ENCODE data around the gene ABCC2.

The ABCC2 gene

GRCh38 chr10:99812177-99812576 lies 29.7 kb downstream of the ABCC2 start:
- no peak overlapping the region for H2AFZ ChIP-seq (ENCODE audit: low read length)
- H3K27ac ChIP-seq (ENCODE audit: low read length) = no peak overlapping the region

GRCh38 chr10:99814143-99814542 lies 31.7 kb downstream of the ABCC2 start:
- H3K4me1 ChIP-seq (ENCODE audit: low read length) = no peaks in the 10 kb centered on the region
- H3K9ac ChIP-seq (ENCODE audit: low read length) = no peak overlapping the region
- no peaks in the 10 kb centered on the region for H3F3A ChIP-seq (ENCODE audit: insufficient read depth, low read length)
- H3K9me3 ChIP-seq (replicated peaks; ENCODE audit: insufficient read depth, low read length) = no peaks in the 10 kb centered on the region
- TF ChIP-seq EZH2 (optimal IDR thresholded peaks at IDR 0.05; ENCODE audit: low read depth, low read length) = no peak
- TF ChIP-seq CTCF (IDR thresholded peaks at IDR 0.05; ENCODE audit: low read length) = no peak
- no peak for TF ChIP-seq EZH2phosphoT487 (IDR thresholded peaks at IDR 0.05; ENCODE audit: low read length)
- H3K4me3 ChIP-seq (ENCODE audit: low read length) = no peak overlapping the region
- H3K4me2 ChIP-seq (ENCODE audit: low read depth, low read length) = no peak overlapping the region
- H4K20me1 ChIP-seq (ENCODE audit: insufficient read depth, low read length) = no peaks in the 10 kb centered on the region
- no peak for DNase-seq
- no peak overlapping the region for H2AFZ ChIP-seq (ENCODE audit: low read length)
- H3K27ac ChIP-seq (ENCODE audit: low read length) = no peak overlapping the region
- H3K27me3 ChIP-seq (replicated peaks; ENCODE audit: insufficient read depth, low read length) = no peaks in the 10 kb centered on the region
- H3K36me3 ChIP-seq (replicated peaks; ENCODE audit: insufficient read depth, low read length) = no peaks in the 10 kb centered on the region
- no peaks in the 10 kb centered on the region for H3K9me2 ChIP-seq (replicated peaks; ENCODE audit: insufficient read depth, low read length)
- H3K79me2 ChIP-seq (ENCODE audit: low read length) = no peaks in the 10 kb centered on the region

More at GRCh38 chr10:99812177-99812576, 29.7 kb downstream of the ABCC2 start:
- H3K9ac ChIP-seq (ENCODE audit: low read length) = no peak overlapping the region
- H3K4me3 ChIP-seq (ENCODE audit: low read length) = no peak overlapping the region
- H3K27me3 ChIP-seq (replicated peaks; ENCODE audit: insufficient read depth, low read length) = no peaks in the 10 kb centered on the region
- no peaks in the 10 kb centered on the region for H4K20me1 ChIP-seq (ENCODE audit: insufficient read depth, low read length)
- no peaks in the 10 kb centered on the region for H3K9me3 ChIP-seq (replicated peaks; ENCODE audit: insufficient read depth, low read length)
- no peak overlapping the region for H3K4me2 ChIP-seq (ENCODE audit: low read depth, low read length)
- no peaks in the 10 kb centered on the region for H3K36me3 ChIP-seq (replicated peaks; ENCODE audit: insufficient read depth, low read length)
- no peak for DNase-seq
- H3K79me2 ChIP-seq (ENCODE audit: low read length) = no peaks in the 10 kb centered on the region
- H3F3A ChIP-seq (ENCODE audit: insufficient read depth, low read length) = no peaks in the 10 kb centered on the region
- no peaks in the 10 kb centered on the region for H3K4me1 ChIP-seq (ENCODE audit: low read length)
- no peak for TF ChIP-seq CTCF (IDR thresholded peaks at IDR 0.05; ENCODE audit: low read length)
- no peak for TF ChIP-seq EZH2 (optimal IDR thresholded peaks at IDR 0.05; ENCODE audit: low read depth, low read length)
- no peak for TF ChIP-seq EZH2phosphoT487 (IDR thresholded peaks at IDR 0.05; ENCODE audit: low read length)
- no peaks in the 10 kb centered on the region for H3K9me2 ChIP-seq (replicated peaks; ENCODE audit: insufficient read depth, low read length)

GRCh38 chr10:99815621-99816020 lies 33.2 kb downstream of the ABCC2 start:
- H3K4me2 ChIP-seq (ENCODE audit: low read depth, low read length) = no peak overlapping the region
- H3K4me3 ChIP-seq (ENCODE audit: low read length) = no peak overlapping the region
- H3K9me3 ChIP-seq (replicated peaks; ENCODE audit: insufficient read depth, low read length) = no peaks in the 10 kb centered on the region
- no peaks in the 10 kb centered on the region for H3F3A ChIP-seq (ENCODE audit: insufficient read depth, low read length)
- H3K9me2 ChIP-seq (replicated peaks; ENCODE audit: insufficient read depth, low read length) = no peaks in the 10 kb centered on the region
- no peaks in the 10 kb centered on the region for H3K79me2 ChIP-seq (ENCODE audit: low read length)
- TF ChIP-seq CTCF (IDR thresholded peaks at IDR 0.05; ENCODE audit: low read length) (no peak), EZH2 (optimal IDR thresholded peaks at IDR 0.05; ENCODE audit: low read depth, low read length) (no peak)
- DNase-seq = no peak
- no peak overlapping the region for H3K27ac ChIP-seq (ENCODE audit: low read length)
- no peaks in the 10 kb centered on the region for H3K27me3 ChIP-seq (replicated peaks; ENCODE audit: insufficient read depth, low read length)
- H3K4me1 ChIP-seq (ENCODE audit: low read length) = no peaks in the 10 kb centered on the region
- no peaks in the 10 kb centered on the region for H3K36me3 ChIP-seq (replicated peaks; ENCODE audit: insufficient read depth, low read length)
- H3K9ac ChIP-seq (ENCODE audit: low read length) = no peak overlapping the region
- no peaks in the 10 kb centered on the region for H4K20me1 ChIP-seq (ENCODE audit: insufficient read depth, low read length)
- H2AFZ ChIP-seq (ENCODE audit: low read length) = no peak overlapping the region

All from MM.1S (cell line).